ENCODE results near the gene MAGI2.
A peak's percentile ranks its signal among the peaks of the same experiment; 100 is the strongest.
"Not testable (repeated sequence)": the region's sequence is repeated elsewhere in the genome, so short reads cannot be mapped to it uniquely, and the experiment has no call there.

Gene MAGI2

DNA sequence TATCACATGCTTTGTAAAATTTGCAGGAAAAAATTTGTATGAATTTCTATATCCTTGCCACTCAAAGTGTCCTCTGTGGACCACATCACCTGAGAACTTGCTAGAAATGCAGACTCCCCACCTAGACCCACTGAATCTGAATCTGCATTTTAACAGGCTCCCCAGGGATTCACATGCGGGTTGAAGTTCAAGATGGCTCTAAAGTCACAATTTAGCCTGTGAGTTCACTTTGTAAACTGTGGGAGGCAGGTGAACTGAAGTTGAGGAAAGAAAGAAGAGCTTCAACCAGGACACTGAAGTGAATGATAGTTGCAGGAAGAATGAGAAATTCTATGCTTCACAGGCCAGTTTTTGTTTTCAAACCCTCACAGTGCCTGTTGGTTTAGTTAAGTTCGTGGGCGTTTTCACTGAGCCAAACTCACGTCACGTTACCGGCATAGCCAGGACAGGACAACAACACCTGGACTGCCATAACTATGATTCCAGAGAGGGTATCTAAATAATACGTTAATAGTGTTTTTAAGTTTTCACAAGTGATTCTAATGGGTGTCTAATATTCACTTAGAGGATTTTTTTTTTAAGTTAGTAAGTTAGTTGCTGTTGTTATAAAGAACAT is 1414.9 kb downstream of the MAGI2 start:
- no peak for DNase-seq (ENCODE audit: low read depth)

DNA sequence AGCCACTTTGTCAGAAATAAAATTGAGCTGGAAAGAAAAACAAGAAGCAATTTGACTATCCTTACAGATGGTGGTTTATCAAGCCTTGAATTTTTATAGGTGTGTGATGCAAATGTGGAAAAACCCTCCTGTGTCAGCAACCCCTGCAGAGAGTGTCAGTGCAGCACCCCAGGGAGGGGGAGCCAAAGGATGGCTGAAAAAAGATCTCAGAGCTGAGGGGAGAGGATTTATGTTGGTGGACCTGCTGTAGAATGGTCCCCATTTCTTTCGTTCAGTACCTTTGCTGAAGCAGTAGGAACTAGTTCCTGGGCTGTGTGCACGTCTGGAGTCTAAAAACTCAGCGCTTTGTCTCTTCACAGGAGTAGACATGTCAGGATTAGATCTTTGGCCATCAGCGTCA is 1415.9 kb downstream of the MAGI2 start:
- no peak for DNase-seq (ENCODE audit: low read depth)

DNA sequence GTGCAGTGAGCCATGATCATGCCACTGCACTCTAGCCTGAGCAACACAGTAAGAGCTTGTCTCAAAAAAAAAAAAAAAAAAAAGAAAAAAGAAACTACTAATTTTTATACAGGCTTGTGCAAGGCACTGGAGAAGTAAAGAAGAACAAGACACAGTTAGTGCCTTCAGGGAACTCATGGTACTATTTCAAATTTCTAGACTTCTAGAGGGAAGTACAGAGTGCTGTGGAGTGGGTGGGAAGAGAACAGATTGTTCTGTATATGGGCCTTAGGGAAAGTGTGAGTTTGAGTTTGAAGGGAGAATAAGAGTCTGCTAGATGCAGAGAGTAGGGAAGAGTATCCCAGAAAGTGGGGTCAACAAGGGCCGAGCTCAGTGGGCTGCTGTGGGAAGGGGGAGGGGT is 1420.1 kb downstream of the MAGI2 start:
- DNase-seq (ENCODE audit: low read depth), result no peak

- no peak for DNase-seq (ENCODE audit: low read depth)
Observed at GRCh38 chr7:78026492-78026891, 1427.0 kb downstream of the MAGI2 start.

DNA sequence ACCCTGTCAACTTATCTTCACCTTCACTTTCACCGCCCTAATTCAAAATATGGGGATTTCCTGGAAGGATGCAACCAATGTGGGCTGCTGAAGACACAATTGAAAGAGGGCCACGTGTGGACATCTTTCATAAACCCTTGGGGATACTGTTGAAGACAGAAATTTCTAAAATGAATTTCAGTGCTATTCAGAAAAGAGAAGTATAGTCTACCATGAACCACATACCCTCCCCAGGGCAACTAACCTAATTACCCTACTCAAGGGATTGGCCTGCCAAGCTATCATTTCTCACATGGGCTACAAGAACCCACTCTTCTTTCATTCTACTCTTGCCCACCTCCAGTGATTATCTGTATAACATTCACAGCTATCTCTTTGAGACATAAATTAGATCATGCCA is 1428.9 kb downstream of the MAGI2 start:
- no peak for DNase-seq (ENCODE audit: low read depth)

DNA sequence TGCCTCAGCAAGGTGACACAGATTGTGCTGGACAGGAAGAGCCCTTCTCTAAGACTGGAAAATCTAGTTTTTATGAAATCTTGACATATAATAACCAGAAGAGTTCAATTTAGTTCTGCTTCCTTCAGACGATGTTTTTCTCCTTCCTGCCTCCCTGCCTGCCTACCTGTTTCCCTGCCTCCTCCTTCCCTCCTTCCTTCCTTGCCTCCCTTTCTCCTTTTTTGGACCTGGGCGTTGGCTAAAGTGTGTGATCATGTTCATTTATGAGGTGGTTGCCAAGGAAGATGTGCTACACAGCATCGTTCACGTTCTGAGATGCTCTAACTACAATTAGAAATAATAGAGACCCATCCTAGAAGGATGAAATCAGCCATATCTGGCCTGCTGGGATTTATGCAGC is 1430.3 kb downstream of the MAGI2 start:
- DNase-seq (ENCODE audit: low read depth), result no peak

- no peak for DNase-seq (ENCODE audit: low read depth)
Observed at GRCh38 chr7:78022165-78022564, 1431.3 kb downstream of the MAGI2 start.

DNA sequence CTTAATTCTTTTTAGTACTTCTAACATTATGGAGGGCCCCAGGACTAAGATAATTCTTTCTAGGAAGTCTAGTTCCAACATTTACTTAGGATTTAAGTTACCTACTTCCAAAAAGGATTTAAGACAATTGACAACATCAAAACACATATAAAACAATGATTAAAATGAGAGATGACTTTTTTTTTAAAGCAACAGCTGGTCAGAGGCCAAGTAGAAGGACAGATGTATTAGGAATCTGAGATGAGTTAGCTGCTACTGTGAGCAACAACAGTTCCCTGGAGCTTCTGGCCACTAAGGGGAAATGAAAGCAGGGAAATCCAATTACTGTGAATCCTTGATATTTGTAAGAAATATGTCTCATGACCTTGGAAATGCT is 1432.6 kb downstream of the MAGI2 start:
- no peak for DNase-seq (ENCODE audit: low read depth)

DNA sequence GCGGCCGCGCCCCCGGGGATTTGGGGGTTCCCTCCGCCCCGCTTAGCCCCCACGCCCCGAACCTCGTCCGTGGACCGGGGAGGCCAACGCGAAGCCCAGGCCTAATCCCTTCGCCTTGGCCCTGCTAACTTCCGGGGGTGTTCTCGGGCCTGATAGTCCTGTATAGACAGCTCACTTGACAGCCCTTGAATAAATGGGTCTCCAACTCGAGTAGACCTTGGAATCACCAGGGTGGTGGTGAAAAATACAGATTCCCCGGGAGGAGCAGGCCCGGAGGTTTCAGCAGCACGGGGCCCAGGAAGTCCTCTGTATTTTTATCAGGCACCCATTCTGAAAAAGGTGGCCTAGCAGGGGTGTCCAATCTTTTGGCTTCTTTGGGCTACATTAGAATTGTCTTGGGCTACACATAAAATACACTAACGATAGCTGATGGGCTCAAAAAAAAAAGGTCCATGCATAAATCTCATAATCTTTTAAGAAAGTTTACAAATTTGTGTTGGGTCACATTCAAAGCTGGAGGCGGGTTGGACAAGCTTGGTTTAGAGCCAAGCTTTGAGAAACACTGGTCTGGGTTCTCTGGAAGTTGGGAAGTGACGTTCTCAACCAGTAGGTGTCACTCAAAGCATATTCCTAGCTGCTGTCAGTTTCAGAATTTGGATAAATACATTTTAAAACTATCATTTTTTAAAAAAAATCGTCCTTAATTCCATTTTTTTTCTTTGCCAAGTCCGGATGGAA is 1433.2 kb downstream of the MAGI2 start:
- peak; percentile 88 for DNase-seq (ENCODE audit: low read depth)

DNA sequence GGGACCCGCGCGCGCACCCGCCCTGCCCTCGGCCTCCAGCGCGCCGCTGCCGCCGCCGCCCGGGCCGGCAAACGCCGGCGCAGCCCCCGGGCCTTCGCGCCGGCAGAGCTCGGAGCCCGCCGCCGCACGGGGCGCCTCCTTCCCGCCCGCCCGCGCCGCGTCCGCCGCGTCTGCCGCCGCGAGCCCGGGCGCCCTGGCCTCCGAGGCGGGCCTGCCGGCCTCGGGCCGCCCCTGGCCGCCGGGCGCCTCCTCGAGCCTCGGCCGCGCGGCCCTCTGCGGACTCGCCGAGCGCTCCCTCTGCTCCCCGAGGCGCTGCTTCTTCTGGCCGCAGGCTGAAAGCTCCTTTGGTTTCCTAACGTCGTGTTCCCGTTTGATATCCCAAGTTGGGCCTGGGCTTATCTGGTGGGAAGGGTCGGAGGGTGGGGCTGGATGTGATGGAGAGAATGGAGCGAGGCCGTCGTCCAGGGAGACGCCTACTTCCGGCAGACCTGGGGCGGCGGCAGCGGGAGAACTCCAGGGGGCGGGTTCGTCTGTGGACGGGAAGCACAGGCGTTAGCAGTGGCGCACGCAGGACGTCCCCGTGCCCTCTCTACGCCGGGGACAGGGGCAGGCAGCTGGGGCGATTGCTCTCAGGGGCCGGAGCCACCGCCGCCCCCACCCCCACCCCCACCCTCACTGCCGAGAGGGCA is 1433.9 kb downstream of the MAGI2 start:
- DNase-seq (ENCODE audit: low read depth), result peak; percentile 76

GRCh38 chr7:78018641-78019446 is 1434.6 kb downstream of the MAGI2 start:
- DNase-seq (ENCODE audit: low read depth), result peak; percentile 31

GRCh38 chr7:78017591-78018100 is 1435.8 kb downstream of the MAGI2 start:
- DNase-seq (ENCODE audit: low read depth), result no peak

- DNase-seq (ENCODE audit: low read depth), result no peak
Observed at GRCh38 chr7:78015574-78016260, 1437.8 kb downstream of the MAGI2 start.

GRCh38 chr7:78014401-78014800 is 1439.1 kb downstream of the MAGI2 start:
- no peak for DNase-seq (ENCODE audit: low read depth)

GRCh38 chr7:78013386-78013785 is 1440.1 kb downstream of the MAGI2 start:
- DNase-seq (ENCODE audit: low read depth), result no peak

DNA sequence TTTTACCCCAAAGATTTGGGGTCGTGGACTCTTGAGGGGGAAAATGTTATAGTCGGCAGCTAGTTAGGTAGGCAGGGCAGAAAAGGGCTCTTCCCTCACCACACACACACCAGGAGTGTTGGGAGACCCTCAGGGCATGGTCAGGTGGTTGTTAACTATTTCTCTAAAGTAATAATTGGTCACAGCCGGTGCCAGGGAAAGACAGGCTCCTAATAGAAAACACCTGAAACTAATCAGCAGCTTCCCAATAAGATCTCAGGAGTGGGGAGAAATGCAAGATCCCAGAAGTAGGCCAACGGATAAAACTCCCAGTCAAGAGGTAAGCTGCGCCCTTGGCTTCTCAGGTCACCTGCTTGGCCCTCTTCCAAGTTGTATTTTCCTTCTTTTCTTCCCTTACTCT is 1441.8 kb downstream of the MAGI2 start:
- DNase-seq (ENCODE audit: low read depth), result no peak

DNA sequence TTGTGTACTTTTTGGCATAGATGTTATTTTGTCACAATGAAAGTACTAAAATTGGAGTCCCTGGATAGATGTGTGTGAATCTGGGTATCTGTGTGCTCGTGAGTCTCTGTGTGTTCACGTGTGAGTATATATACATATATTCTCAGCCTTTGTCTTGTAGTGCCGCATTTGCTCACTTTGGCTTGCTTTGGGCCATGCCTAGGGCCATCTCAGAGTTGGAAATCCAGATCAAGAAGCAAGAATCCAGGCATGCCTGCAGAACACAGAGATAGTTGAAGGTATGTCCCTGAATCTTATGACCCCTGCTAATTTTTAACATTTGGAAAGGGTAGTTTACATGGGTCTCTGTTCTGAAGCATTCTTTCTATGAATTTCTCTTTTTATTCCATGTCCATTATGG is 1446.2 kb downstream of the MAGI2 start:
- DNase-seq (ENCODE audit: low read depth), result no peak

DNA sequence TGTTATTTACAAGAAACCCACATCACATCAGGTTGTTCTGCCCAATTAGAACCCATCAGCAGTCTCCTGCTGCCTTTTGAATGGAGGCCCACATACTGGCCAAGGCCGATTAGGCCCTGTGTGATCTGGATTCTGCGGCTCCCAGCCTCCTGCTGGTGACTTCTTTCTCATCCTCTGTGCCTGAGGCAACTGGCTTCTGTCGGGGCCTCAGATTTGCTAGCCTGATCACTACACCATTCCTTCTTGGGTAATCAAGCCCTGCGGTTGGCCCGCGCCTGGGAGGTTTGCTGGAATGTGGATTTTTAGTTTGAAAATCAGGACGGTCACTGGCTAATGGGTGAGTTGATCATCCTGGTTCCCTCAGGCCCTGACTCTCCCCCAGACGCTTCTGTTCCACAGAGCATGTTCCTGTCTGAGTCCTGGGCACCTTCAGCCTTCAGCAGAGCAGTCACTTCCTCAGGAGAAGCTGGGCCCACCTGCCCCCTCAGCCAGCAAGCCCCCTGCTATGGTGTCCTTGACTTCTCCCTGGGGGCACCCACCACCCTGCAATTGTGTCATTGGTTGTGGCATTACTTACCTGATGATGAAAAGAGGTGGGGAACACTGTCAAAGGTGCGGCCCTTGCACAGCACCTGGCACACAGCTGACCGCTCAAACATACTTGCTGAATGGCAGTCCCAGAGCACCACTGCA is 1447.3 kb downstream of the MAGI2 start:
- DNase-seq (ENCODE audit: low read depth), result no peak

GRCh38 chr7:78002715-78003114 is 1450.8 kb downstream of the MAGI2 start:
- DNase-seq (ENCODE audit: low read depth), result no peak

DNA sequence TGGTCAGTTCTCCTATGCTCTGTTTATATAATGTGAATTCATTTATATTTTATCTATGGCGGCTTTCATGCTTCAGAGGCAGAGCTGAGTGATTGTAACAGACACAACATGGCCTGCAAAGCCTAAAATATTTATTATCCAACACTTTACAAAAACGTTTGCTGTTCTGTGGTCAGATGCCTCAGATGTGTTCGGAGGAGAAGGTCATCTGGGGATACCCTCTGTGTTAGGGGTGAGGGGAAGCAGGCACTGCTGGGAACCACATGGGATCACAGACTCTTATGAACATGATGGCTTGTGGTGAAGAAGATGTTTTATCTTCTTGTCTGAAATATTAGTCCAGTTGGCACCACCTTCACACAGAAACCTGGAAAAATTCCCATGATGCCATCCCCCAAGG is 1451.4 kb downstream of the MAGI2 start:
- DNase-seq (ENCODE audit: low read depth), result no peak

- DNase-seq (ENCODE audit: low read depth), result not testable (repeated sequence)
Observed at GRCh38 chr7:77999168-77999567, 1454.3 kb downstream of the MAGI2 start.
